Stimulated activated CD4-positive, alpha-beta T cell treated with anti-CD3 and anti-CD28 coated beads, Interleukin-1b, Interleukin-23, amount 100 ng/mL, for 1 hour (primary cell): ENCODE data around the gene DDR2.

Experiments used
- DNase-seq, 2 donors: peaks; one replicate each; pipeline ENCODE4 v3.0.0-alpha.2; 2020; ENCODE audit warnings: low read depth in 2 of 2

Gene DDR2

DNA sequence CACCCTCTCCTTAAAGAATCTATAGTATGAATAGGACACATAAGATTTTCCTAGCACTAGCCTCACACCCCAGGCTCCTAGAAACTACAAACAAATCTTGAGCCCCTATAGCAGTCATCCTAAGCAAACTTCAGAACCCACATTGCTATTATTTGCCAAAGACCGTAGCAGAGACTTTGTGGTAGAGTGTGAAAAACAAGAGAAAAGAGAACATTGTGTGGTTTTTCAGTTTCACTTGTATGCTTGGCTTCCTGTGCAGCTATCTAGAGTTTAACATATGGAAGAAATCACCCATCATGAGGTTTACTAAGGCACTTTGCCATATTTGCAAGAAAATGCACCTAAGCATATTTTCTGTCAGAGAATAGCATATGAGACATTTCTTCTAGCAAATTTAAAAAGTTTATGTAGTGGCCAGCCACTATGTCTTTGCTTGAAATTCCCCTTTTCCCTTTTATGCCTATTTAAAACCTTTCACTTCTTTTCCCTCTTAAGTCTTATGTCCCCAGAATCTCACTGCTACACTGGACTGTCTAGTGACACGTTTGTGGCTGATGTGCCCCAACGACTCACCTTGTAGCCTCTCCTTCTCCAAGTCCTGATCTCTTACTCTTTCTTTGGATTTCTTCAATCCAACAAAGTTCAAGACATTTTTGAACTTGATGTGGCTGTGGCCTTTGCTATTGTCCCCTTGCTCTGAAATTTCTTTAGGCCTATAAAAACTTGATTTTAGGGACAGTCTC is 203.1 kb downstream of the DDR2 start:
- DNase-seq: no peak
